HepG2 (cell line): ENCODE results near the gene CCDC124. TPM values are rescaled to one million over a fixed set of nuclear protein-coding genes. Genes with fewer than 3 reads are reported as not detected.

Experiments used
- ATAC-seq: fragments of 200-7000 bp; cut with Tn5 transposase; 3 replicates; pipeline ENCODE4 v1.9.1; 2020; ENCODE audit warnings: mild to moderate bottlenecking, moderate library complexity
- BruUV-seq: library from RNA; stranded (reverse); fragments of 400-500 nt; replicated peaks from 2 replicates; lab custom pipeline; 2021; lab: Mats Ljungman, UMichigan
- CTCF ChIA-PET: fragments of 300-600 bp; formaldehyde crosslinking; extraction: SDS; loops from one replicate; lab custom pipeline; 2021; ENCODE audit warnings: low total read pairs, inconsistent platforms, low intra/inter-chr PET ratio; lab: Yijun Ruan, JAX
- POLR2A ChIA-PET: fragments of 350-600 bp; sonication (Branson Sonifier 250); formaldehyde crosslinking; loops from one replicate; lab custom pipeline; 2020; ENCODE audit warnings: antibody characterized with exemption, inconsistent platforms; lab: Yijun Ruan, JAX
- DNase-seq: peaks from one replicate; pipeline ENCODE4 v3.0.0-alpha.2; 2015; ENCODE audit warnings: low spot score
- FAIRE-seq: peaks from 3 replicates; lab custom pipeline; 2011; peaks lifted over from hg19 to GRCh38; lab: Jason Lieb, UNC
- H2AFZ ChIP-seq: one replicate; pipeline ENCODE4 v1.6.1; 2011; ENCODE audit warnings: low read length, inconsistent platforms
- H3K27ac ChIP-seq: fragments of 300-600 bp; 3 replicates; pipeline ENCODE4 v1.8.0; 2011; ENCODE audit warnings: mixed run types, mild to moderate bottlenecking, mixed read lengths, low read length, inconsistent platforms; ENCODE audit not compliant: insufficient read depth; ENCODE audit errors: extremely low read length
- H3K27me3 ChIP-seq, 2 experiments: fragments of 200-600 bp in 1 of 2; 2 replicates in 1 of 2; 3 replicates in 1 of 2; pipeline versions ENCODE4 v1.6.0 to v1.8.0; 2011; ENCODE audit warnings: low read length in 2 of 2, mild to moderate bottlenecking in 2 of 2, moderate library complexity in 2 of 2, inconsistent platforms in 1 of 2; ENCODE audit not compliant: insufficient read depth in 2 of 2, control insufficient read depth in 1 of 2
- H3K36me3 ChIP-seq, 2 experiments: fragments of 200-600 bp in 1 of 2; replicated peaks in 1 of 2; 2 replicates in 1 of 2; 3 replicates in 1 of 2; pipeline versions ENCODE4 v1.5.1 to v1.8.0; 2011; ENCODE audit warnings: low read length in 2 of 2, inconsistent platforms in 1 of 2; ENCODE audit not compliant: insufficient read depth in 2 of 2, control insufficient read depth in 1 of 2
- H3K4me1 ChIP-seq: 2 replicates; pipeline ENCODE4 v1.5.1; 2012; ENCODE audit warnings: low read length, inconsistent platforms; ENCODE audit not compliant: insufficient read depth
- H3K4me2 ChIP-seq: 2 replicates; pipeline ENCODE4 v1.6.0; 2011; ENCODE audit warnings: low read depth, low read length, inconsistent platforms
- H3K4me3 ChIP-seq, 3 experiments: fragments of 200-600 bp in 1 of 3; sonication (generic), shearing (Covaris generic) in 1 of 3; replicated peaks in 1 of 3; 2 replicates each; pipeline ENCODE4 v1.5.1; 2011 to 2016; ENCODE audit warnings: low read length in 3 of 3, inconsistent platforms in 2 of 3, low read depth in 2 of 3, mild to moderate bottlenecking in 2 of 3, control low read depth in 1 of 3, mixed read lengths in 1 of 3; ENCODE audit not compliant: insufficient read depth in 1 of 3
- H3K79me2 ChIP-seq: one replicate; pipeline ENCODE4 v1.6.1; 2011; ENCODE audit warnings: low read length, inconsistent platforms; ENCODE audit not compliant: insufficient read depth
- H3K9ac ChIP-seq: 2 replicates; pipeline ENCODE4 v1.6.0; 2011; ENCODE audit warnings: mild to moderate bottlenecking, low read depth, low read length, inconsistent platforms; ENCODE audit not compliant: insufficient read depth
- H3K9me3 ChIP-seq: 2 replicates; pipeline ENCODE4 v1.5.1; 2012; ENCODE audit warnings: mild to moderate bottlenecking, low read length
- H4K20me1 ChIP-seq: 2 replicates; pipeline ENCODE4 v1.6.0; 2011; ENCODE audit warnings: inconsistent platforms, mild to moderate bottlenecking, low read length, moderate library complexity; ENCODE audit not compliant: insufficient read depth
- ATF7 ChIP-seq, 2 experiments: fragments of 450-650 bp in 1 of 2; sonication (generic) in 1 of 2; formaldehyde crosslinking in 1 of 2; IDR thresholded peaks; 2 replicates each; pipeline versions ENCODE4 v1.4.0 to v1.6.1; 2016 to 2020; ENCODE audit warnings: antibody characterized with exemption in 1 of 2, mild to moderate bottlenecking in 1 of 2, missing genetic modification reagents in 1 of 2
- ATRX ChIP-seq: sonication (generic); formaldehyde crosslinking; IDR thresholded peaks from 2 replicates; pipeline ENCODE4 v1.4.0; 2020; ENCODE audit warnings: missing genetic modification reagents, borderline replicate concordance
- EHMT2 ChIP-seq: fragments of 200-600 bp; sonication (generic); IDR thresholded peaks from 2 replicates; pipeline ENCODE4 v1.7.0; 2017; ENCODE audit warnings: antibody characterized with exemption, low read depth, low read length, borderline replicate concordance
- ELF3 ChIP-seq: IDR thresholded peaks from 2 replicates; pipeline ENCODE4 v1.6.1; 2016; ENCODE audit warnings: missing genetic modification reagents, missing compliant biosample characterization
- GRHL1 ChIP-seq: sonication (generic); formaldehyde crosslinking; conservative IDR thresholded peaks from 2 replicates; pipeline ENCODE4 v1.8.0; 2022; ENCODE audit warnings: missing genetic modification reagents
- IRF1 ChIP-seq: sonication (generic); formaldehyde crosslinking; IDR thresholded peaks from 2 replicates; pipeline ENCODE4 v1.4.0; 2020; ENCODE audit warnings: low read depth, mild to moderate bottlenecking, missing genetic modification reagents
- KDM1A ChIP-seq: IDR thresholded peaks from 2 replicates; pipeline ENCODE4 v1.6.1; 2016; ENCODE audit warnings: missing compliant biosample characterization
- MLLT10 ChIP-seq: sonication (generic); formaldehyde crosslinking; IDR thresholded peaks from 2 replicates; pipeline ENCODE4 v1.4.0; 2020; ENCODE audit warnings: missing genetic modification reagents
- NFYC ChIP-seq: IDR thresholded peaks from 2 replicates; pipeline ENCODE4 v1.6.1; 2016; ENCODE audit warnings: missing genetic modification reagents, missing compliant biosample characterization
- PREB ChIP-seq: sonication (generic); formaldehyde crosslinking; IDR thresholded peaks from 2 replicates; pipeline ENCODE4 v1.4.0; 2020; ENCODE audit warnings: missing genetic modification reagents
- SAP130 ChIP-seq: IDR thresholded peaks from 2 replicates; pipeline ENCODE4 v1.6.1; 2016; ENCODE audit warnings: low read depth
- STAT5B ChIP-seq: sonication (generic); formaldehyde crosslinking; IDR thresholded peaks from 2 replicates; pipeline ENCODE4 v1.4.0; 2020; ENCODE audit warnings: missing genetic modification reagents
- THRA ChIP-seq: sonication (generic); formaldehyde crosslinking; IDR thresholded peaks from 2 replicates; pipeline ENCODE4 v1.4.0; 2020; ENCODE audit warnings: missing genetic modification reagents, borderline replicate concordance
- ZBTB14 ChIP-seq: sonication (generic); formaldehyde crosslinking; IDR thresholded peaks from 2 replicates; pipeline ENCODE4 v1.4.0; 2020; ENCODE audit warnings: missing genetic modification reagents
- ZNF12 ChIP-seq: sonication (generic); formaldehyde crosslinking; IDR thresholded peaks from 2 replicates; pipeline ENCODE4 v1.5.0; 2020; ENCODE audit warnings: missing genetic modification reagents
- ZSCAN29 ChIP-seq: sonication (generic); formaldehyde crosslinking; conservative IDR thresholded peaks from 2 replicates; pipeline ENCODE4 v1.4.0; 2020; ENCODE audit warnings: mild to moderate bottlenecking, missing genetic modification reagents
- WGBS: methylation state at CpG from one replicate; pipeline ENCODE4 v1.1.6; 2017; ENCODE audit warnings: low lambda C conversion rate; 5-methylcytosine and 5-hydroxymethylcytosine counted together
- in situ Hi-C: cut with HindIII; loops from 2 replicates; pipeline ENCODE4 v1.10.0; 2017; ENCODE audit warnings: low pct_unique_long_range_greater_than_20kb; ENCODE audit not compliant: extremely low pct_ligation_motif_present
- intact Hi-C: fragments of 100-400 bp; cut with micrococcal nuclease; formaldehyde crosslinking; loops from one replicate; pipeline ENCODE4 v1.10.0; 2022; ENCODE audit not compliant: unreplicated experiment
- polyA plus RNA-seq, 8 experiments: library from polyadenylated mRNA; depleted of rRNA in 3 of 8; stranded (reverse) in 7 of 8; unstranded in 1 of 8; fragments of >200 nt; fragmentation: Illumina TruSeq in 4 of 8; extraction: Trizol in 4 of 8; gene quantifications; 2 replicates each; pipeline versions ENCODE4 v1.2.1 to v1.2.3, GENCODE V29; 2011 to 2016; ENCODE audit warnings: low read depth in 4 of 8, missing spikeins in 1 of 8, mixed read lengths in 1 of 8; ENCODE audit not compliant: insufficient read depth in 1 of 8
- total RNA-seq, 5 experiments: library from RNA; depleted of rRNA; stranded (reverse); fragments of >200 nt; fragmentation: Illumina TruSeq; extraction: Trizol; gene quantifications; 2 replicates each; pipeline ENCODE4 v1.2.3, GENCODE V29; 2016; ENCODE audit warnings: low read depth in 1 of 5

Gene CCDC124
- total and polyA plus RNA-seq, 2 of the 13 experiments (the other 11 are each of a cell fraction or from before 2014, with no cell fraction given), result 14.9 to 20.3 TPM

- TF ChIP-seq GRHL1 (CRISPR knock-in tag) (no peak), SAP130 (CRISPR knock-in tag) (peak; percentile 19; the same call in 1 of the 2 replicates), KDM1A (CRISPR knock-in tag) (no peak), STAT5B (no peak)
Observed at GRCh38 chr19:17888260-17888659, 44.6 kb upstream of the CCDC124 start (continued).

GRCh38 chr19:17889609-17890214 is 43.1 kb upstream of the CCDC124 start:
- H3K9me3 ChIP-seq, result no peaks in the 10 kb centered on the region
- H3K9ac ChIP-seq, result no peak overlapping the region
- intact Hi-C loops, result no loop called here
- H3K4me1 ChIP-seq, result no peaks in the 10 kb centered on the region
- WGBS, result 12% methylated on average over 16 of the region's 18 CpGs
- DNase-seq, result peak; percentile 32
- ChIA-PET CTCF (no interaction called here), POLR2A (interaction anchor here (0.7 kb wide), 1 partner anchor 30 kb away, joined by 3 read pairs; the partner anchor contains the start of gene RPL18A)
- peaks cover 0 to 3% of the 10 kb centered on the region in 2 experiments; a peak in 3 of 5 replicates for H3K27me3 ChIP-seq
- no peak for FAIRE-seq
- in situ Hi-C loops, result no loop called here
- BruUV-seq, result no TSS peak
- H2AFZ ChIP-seq, result no peak overlapping the region
- H3K4me2 ChIP-seq, result no peak overlapping the region
- no peak overlapping the region for H3K4me3 ChIP-seq
- H3K79me2 ChIP-seq, result no peaks in the 10 kb centered on the region
- H3K27ac ChIP-seq, result no peak overlapping the region
- H4K20me1 ChIP-seq, result no peaks in the 10 kb centered on the region
- H3K36me3 ChIP-seq, result no peaks in the 10 kb centered on the region
- peak; percentile 70 for ATAC-seq
- TF ChIP-seq ELF3 (CRISPR knock-in tag), result 0 out of 2 replicates have a peak, but pooled peaks have one; percentile 38
- TF ChIP-seq EHMT2, result peak; percentile 97; the same call in 1 of the 2 replicates
- TF ChIP-seq ATF7 (IDR thresholded peaks at IDR 0.05), result no peak
- no peak for TF ChIP-seq ATF7 (CRISPR knock-in tag; IDR thresholded peaks at IDR 0.05)
- TF ChIP-seq ZBTB14 (CRISPR knock-in tag), result no peak
- no peak for TF ChIP-seq ZSCAN29 (CRISPR knock-in tag)
- TF ChIP-seq ZNF12 (CRISPR knock-in tag), result no peak
- TF ChIP-seq ATRX, result no peak
- no peak for TF ChIP-seq NFYC
- TF ChIP-seq PREB, result no peak
- no peak for TF ChIP-seq IRF1 (CRISPR knock-in tag)
- TF ChIP-seq MLLT10 (CRISPR knock-in tag), result no peak
- peak; percentile 47; the same call in 1 of the 2 replicates for TF ChIP-seq THRA (CRISPR knock-in tag)
